Astrocyte of the spinal cord (primary cell): Measurements from ENCODE around the gene C2CD4A.
A peak's percentile ranks its signal among the peaks of the same experiment; 100 is the strongest.

Experiments
- DNase-seq: peaks from one replicate; pipeline ENCODE4 v3.0.0; 2011; ENCODE audit warnings: low read depth, low spot score
- H3K4me3 ChIP-seq: 2 replicates; pipeline ENCODE4 v1.5.1; 2011; ENCODE audit warnings: low read depth, mild to moderate bottlenecking, low read length, moderate library complexity
- in situ Hi-C: cut with HindIII; loops from 2 replicates; pipeline ENCODE4 v1.10.0; 2017; ENCODE audit warnings: low sequenced_read_pairs
- TF ChIP-seq, protein P1 (sequence below): IDR thresholded peaks from 2 replicates; pipeline ENCODE4 v1.5.1; 2012; ENCODE audit warnings: low read depth, mild to moderate bottlenecking, low read length, inconsistent platforms

The C2CD4A gene

DNA sequence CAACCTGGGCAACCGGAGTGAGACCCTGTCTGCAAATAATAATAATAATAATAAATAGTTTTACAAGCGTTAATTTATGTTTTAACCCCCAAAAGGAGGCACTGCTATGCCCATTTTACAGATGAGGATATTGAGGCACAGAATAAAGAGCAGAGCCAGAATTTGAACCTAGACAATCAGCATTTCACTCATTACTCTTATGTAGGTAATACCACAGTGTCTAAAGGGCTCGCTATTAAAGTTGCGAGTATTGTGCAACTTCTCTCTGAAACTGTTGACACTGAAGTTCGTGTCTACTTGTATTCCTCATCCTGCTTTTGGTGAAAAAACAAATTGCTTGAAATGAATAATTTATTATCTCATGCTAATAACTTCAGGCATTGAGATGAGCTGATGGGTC, 2.8 kb downstream of the C2CD4A start:
- no peak overlapping the region for H3K4me3 ChIP-seq
- TF ChIP-seq, protein P1, sequence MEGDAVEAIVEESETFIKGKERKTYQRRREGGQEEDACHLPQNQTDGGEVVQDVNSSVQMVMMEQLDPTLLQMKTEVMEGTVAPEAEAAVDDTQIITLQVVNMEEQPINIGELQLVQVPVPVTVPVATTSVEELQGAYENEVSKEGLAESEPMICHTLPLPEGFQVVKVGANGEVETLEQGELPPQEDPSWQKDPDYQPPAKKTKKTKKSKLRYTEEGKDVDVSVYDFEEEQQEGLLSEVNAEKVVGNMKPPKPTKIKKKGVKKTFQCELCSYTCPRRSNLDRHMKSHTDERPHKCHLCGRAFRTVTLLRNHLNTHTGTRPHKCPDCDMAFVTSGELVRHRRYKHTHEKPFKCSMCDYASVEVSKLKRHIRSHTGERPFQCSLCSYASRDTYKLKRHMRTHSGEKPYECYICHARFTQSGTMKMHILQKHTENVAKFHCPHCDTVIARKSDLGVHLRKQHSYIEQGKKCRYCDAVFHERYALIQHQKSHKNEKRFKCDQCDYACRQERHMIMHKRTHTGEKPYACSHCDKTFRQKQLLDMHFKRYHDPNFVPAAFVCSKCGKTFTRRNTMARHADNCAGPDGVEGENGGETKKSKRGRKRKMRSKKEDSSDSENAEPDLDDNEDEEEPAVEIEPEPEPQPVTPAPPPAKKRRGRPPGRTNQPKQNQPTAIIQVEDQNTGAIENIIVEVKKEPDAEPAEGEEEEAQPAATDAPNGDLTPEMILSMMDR = no peak
- DNase-seq = no peak
- in situ Hi-C loops = no loop called here

DNA sequence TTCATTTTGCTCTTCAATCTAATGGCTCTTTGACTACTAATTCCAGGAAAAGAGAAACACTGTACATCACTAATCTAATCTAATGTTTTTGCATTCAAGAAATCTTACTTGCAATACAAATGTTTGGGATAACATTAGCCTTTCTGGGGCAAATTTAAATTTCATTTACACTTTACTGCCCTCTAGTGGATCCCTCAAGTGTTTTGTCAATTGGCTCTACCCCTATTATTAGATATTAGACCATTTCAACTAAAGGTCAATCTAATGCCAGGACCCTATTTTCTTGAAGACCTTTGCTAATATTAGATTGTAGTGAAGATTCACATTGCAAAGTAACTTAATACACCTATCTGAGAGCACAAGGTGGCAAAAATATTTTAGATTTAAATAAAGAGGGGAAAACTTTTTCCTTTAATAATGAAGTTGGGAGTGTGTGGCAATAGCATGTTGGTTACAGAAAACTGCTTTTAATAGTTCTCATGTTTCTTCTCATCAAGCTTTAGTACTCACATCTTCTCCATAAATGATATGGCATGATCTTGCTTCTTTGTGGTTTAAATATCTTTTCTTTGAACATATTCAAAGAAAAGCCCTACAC, 5.0 kb downstream of the C2CD4A start:
- TF ChIP-seq, protein P1 = peak; percentile 63
- DNase-seq = peak; percentile 63
- H3K4me3 ChIP-seq = no peak overlapping the region
- in situ Hi-C loops = no loop called here

- TF ChIP-seq, protein P1 = no peak
- no peak overlapping the region for H3K4me3 ChIP-seq
- DNase-seq = peak; percentile 17
- in situ Hi-C loops = no loop called here
Measured at GRCh38 chr15:62075595-62076277, 9.0 kb downstream of the C2CD4A start.

DNA sequence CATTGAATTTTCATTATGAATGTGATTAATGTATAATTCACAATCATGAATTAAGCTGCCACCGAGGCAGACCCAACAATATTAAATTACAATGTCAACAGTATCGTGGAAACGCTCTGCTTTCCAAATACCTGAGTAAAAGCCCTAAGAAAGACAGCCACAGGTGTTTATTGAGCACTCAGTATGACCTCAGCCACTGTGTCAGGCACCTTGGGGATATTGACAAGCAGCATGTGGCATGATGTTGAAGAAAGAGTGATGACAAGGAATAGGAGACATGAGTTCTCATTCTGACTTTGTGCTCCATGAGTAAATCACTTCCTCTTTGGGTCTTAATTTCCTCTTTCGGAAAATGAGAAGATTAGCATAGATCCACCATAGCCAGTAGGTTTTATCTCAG, 12.8 kb downstream of the C2CD4A start:
- TF ChIP-seq, protein P1 = no peak
- in situ Hi-C loops = no loop called here
- no peak for DNase-seq
- H3K4me3 ChIP-seq = no peak overlapping the region

GRCh38 chr15:62083194-62084154, 16.7 kb downstream of the C2CD4A start:
- no peak for DNase-seq
- H3K4me3 ChIP-seq = no peak overlapping the region
- TF ChIP-seq, protein P1 = no peak
- in situ Hi-C loops = no loop called here

DNA sequence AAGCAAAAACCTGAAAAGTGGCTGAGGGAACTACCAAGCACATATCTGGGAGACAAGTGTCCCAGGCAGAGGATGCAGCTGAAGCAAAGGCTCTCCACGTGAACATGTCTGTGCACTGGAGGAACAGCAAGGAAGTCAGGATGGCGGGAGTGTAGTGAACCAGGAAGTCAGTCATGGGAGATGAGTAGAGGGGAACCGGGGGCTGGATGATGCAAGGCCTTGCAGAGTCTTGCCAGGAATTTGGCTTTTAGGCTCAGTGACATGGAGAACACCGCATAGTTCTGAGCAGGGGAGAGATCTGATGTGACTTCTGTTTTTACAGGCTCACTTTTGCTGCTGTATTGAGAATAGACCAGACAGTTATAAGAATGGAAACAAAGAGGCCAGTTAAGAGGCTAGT, 19.0 kb downstream of the C2CD4A start:
- no peak for DNase-seq

More for the DNA sequence above, 19.0 kb downstream of the C2CD4A start:
- H3K4me3 ChIP-seq = no peak overlapping the region
- TF ChIP-seq, protein P1 = no peak
- in situ Hi-C loops = no loop called here
